Neuronal stem cell (in vitro differentiated cells): Measurements from ENCODE around the gene TRA2A.
A peak's percentile ranks its signal among the peaks of the same experiment; 100 is the strongest.

Source experiments
- DNase-seq: peaks from one replicate; pipeline ENCODE4 v3.0.0-alpha.2; 2013; ENCODE audit warnings: low spot score
- H2AFZ ChIP-seq: one replicate; pipeline ENCODE4 v1.6.1; 2013; ENCODE audit warnings: mild to moderate bottlenecking, low read length, inconsistent platforms
- H2AK5ac ChIP-seq: 2 replicates; pipeline ENCODE4 v1.6.1; 2013; ENCODE audit warnings: low read depth, mild to moderate bottlenecking, inconsistent platforms, low read length, moderate library complexity, mixed read lengths
- H2BK120ac ChIP-seq: 2 replicates; pipeline ENCODE4 v1.6.1; 2013; ENCODE audit warnings: low read depth, mild to moderate bottlenecking, inconsistent platforms, low read length, moderate library complexity, mixed read lengths
- H2BK12ac ChIP-seq: one replicate; pipeline ENCODE4 v1.6.1; 2013; ENCODE audit warnings: low read length, inconsistent platforms
- H2BK15ac ChIP-seq: 2 replicates; pipeline ENCODE4 v1.6.1; 2013; ENCODE audit warnings: mild to moderate bottlenecking, low read length, inconsistent platforms, mixed read lengths
- H2BK5ac ChIP-seq: one replicate; pipeline ENCODE4 v1.6.1; 2013; ENCODE audit warnings: inconsistent platforms, mild to moderate bottlenecking, low read length, moderate library complexity
- H3K14ac ChIP-seq: one replicate; pipeline ENCODE4 v1.6.1; 2013; ENCODE audit warnings: low read length, inconsistent platforms
- H3K18ac ChIP-seq: 2 replicates; pipeline ENCODE4 v1.6.1; 2013; ENCODE audit warnings: low read length, inconsistent platforms
- H3K23ac ChIP-seq: 2 replicates; pipeline ENCODE4 v1.6.1; 2013; ENCODE audit warnings: low read depth, mild to moderate bottlenecking, mixed read lengths, low read length, inconsistent platforms; ENCODE audit not compliant: poor library complexity
- H3K27ac ChIP-seq: replicated peaks from 3 replicates; pipeline ENCODE4 v1.5.1; 2013; ENCODE audit warnings: low read length, inconsistent platforms
- H3K27me3 ChIP-seq, 3 experiments: 2 replicates each; pipeline ENCODE4 v1.6.1; 2013; ENCODE audit warnings: low read length in 3 of 3, mild to moderate bottlenecking in 2 of 3, inconsistent platforms in 1 of 3, low read depth in 1 of 3, mixed read lengths in 1 of 3, moderate library complexity in 1 of 3; ENCODE audit not compliant: control insufficient read depth in 3 of 3, insufficient read depth in 3 of 3
- H3K36me3 ChIP-seq, 2 donors: replicated peaks in 1 of 2; 2 replicates each; pipeline ENCODE4 v1.6.1; 2013; ENCODE audit warnings: low read length in 2 of 2; ENCODE audit not compliant: control insufficient read depth in 2 of 2, insufficient read depth in 2 of 2
- H3K4ac ChIP-seq: 2 replicates; pipeline ENCODE4 v1.6.1; 2013; ENCODE audit warnings: inconsistent platforms, mild to moderate bottlenecking, low read length, moderate library complexity
- H3K4me1 ChIP-seq, 2 donors: 1 replicate in 1 of 2; 2 replicates in 1 of 2; pipeline ENCODE4 v1.6.1; 2013; ENCODE audit warnings: low read length in 2 of 2, low read depth in 1 of 2; ENCODE audit not compliant: control insufficient read depth in 2 of 2, insufficient read depth in 1 of 2
- H3K4me2 ChIP-seq: one replicate; pipeline ENCODE4 v1.6.1; 2013; ENCODE audit warnings: mild to moderate bottlenecking, low read length, inconsistent platforms; ENCODE audit not compliant: insufficient read depth, poor library complexity, severe bottlenecking
- H3K4me3 ChIP-seq, 2 donors: 2 replicates each; pipeline ENCODE4 v1.5.1; 2013; ENCODE audit warnings: low read length in 2 of 2, mild to moderate bottlenecking in 2 of 2, inconsistent platforms in 1 of 2, moderate library complexity in 1 of 2
- H3K79me1 ChIP-seq: one replicate; pipeline ENCODE4 v1.6.1; 2013; ENCODE audit warnings: low read depth, mild to moderate bottlenecking, inconsistent platforms, low read length, moderate library complexity
- H3K9ac ChIP-seq: one replicate; pipeline ENCODE4 v1.6.1; 2013; ENCODE audit warnings: mild to moderate bottlenecking, low read depth, low read length, inconsistent platforms; ENCODE audit not compliant: poor library complexity
- H3K9me3 ChIP-seq, 2 donors: replicated peaks in 1 of 2; 2 replicates each; pipeline versions ENCODE3 to v1.6.1; 2013; ENCODE audit warnings: low read length in 2 of 2, mild to moderate bottlenecking in 2 of 2, inconsistent platforms in 1 of 2, low read depth in 1 of 2, mixed read lengths in 1 of 2, moderate library complexity in 1 of 2; ENCODE audit not compliant: control insufficient read depth in 2 of 2, insufficient read depth in 1 of 2
- H4K8ac ChIP-seq: one replicate; pipeline ENCODE4 v1.6.1; 2013; ENCODE audit warnings: low read depth, mild to moderate bottlenecking, inconsistent platforms, low read length, moderate library complexity
- H4K91ac ChIP-seq: one replicate; pipeline ENCODE4 v1.6.1; 2013; ENCODE audit warnings: low read length, low read depth, mild to moderate bottlenecking, inconsistent platforms; ENCODE audit not compliant: poor library complexity
- WGBS, 2 donors: extraction: QIAGEN DNeasy Blood & Tissue Kit; methylation state at CpG; one replicate each; pipeline ENCODE4 v1.1.7; 2013; ENCODE audit warnings: missing lambda C conversion rate in 2 of 2, mixed read lengths in 1 of 2; ENCODE audit not compliant: insufficient read length in 2 of 2, insufficient replicate concordance in 1 of 2; ENCODE audit errors: extremely low coverage in 2 of 2; 5-methylcytosine and 5-hydroxymethylcytosine counted together

TRA2A gene

DNA sequence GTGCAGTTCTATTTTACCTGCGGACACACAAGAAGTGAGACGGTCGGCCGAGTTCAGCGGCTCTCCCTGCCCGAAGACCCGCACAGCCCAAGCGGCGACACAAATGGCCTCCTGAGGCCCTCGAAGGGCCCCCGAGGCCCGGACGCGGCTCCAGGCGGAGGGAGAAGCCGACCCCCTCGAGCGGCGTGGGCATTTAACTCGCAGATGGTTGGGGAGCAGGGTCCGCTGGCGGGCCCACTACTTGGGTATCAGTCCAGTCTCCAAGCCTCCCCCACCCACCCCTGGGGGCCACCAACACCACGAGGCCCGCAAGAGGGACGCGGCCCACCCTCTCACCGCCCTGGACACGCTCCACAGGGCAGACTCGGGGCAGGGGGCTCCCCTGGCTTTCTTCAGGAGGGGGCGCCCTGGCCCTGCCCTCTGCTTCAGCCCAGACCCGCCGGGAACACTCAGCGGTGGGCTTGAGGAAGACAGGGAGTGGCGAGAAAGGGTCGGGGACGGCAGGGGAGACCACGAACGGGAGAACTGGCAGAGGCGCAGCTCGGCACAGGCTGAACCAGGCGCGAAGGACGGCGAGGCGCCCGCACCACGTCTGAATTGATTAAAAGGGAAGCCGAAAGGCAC is 63.1 kb downstream of the TRA2A start:
- Histone ChIP-seq H3K79me1 (peaks cover 5% of the 10 kb centered on the region), H3K23ac (peak overlapping the region; percentile 86), H2BK12ac (peak overlapping the region; percentile 73), H3K36me3 (peaks cover 1 to 36% of the 10 kb centered on the region in 2 donors), H2BK5ac (peak overlapping the region; percentile 99), H2AK5ac (peak overlapping the region; percentile 81), H3K9ac (peak overlapping the region; percentile 100), H3K27me3 (no peaks in the 10 kb centered on the region), H3K4me1 (peaks cover 12 to 15% of the 10 kb centered on the region in 2 donors), H3K14ac (peak overlapping the region; percentile 89), H3K9me3 (no peaks in the 10 kb centered on the region), H2AFZ (no peak overlapping the region), H4K8ac (no peak overlapping the region), H4K91ac (no peak overlapping the region), H3K18ac (peak overlapping the region; percentile 98), H3K4me3 (peak overlapping the region; percentile 89 to 93), H3K4ac (peak overlapping the region; percentile 84), H2BK120ac (peak overlapping the region; percentile 96), H3K27ac (peak overlapping the region; percentile 97), H3K4me2 (peak overlapping the region; percentile 80), H2BK15ac (peak overlapping the region; percentile 99)
- WGBS, 2 donors: no CpG with 5 or more reads among the region's 48 CpGs
- no peak for DNase-seq

DNA sequence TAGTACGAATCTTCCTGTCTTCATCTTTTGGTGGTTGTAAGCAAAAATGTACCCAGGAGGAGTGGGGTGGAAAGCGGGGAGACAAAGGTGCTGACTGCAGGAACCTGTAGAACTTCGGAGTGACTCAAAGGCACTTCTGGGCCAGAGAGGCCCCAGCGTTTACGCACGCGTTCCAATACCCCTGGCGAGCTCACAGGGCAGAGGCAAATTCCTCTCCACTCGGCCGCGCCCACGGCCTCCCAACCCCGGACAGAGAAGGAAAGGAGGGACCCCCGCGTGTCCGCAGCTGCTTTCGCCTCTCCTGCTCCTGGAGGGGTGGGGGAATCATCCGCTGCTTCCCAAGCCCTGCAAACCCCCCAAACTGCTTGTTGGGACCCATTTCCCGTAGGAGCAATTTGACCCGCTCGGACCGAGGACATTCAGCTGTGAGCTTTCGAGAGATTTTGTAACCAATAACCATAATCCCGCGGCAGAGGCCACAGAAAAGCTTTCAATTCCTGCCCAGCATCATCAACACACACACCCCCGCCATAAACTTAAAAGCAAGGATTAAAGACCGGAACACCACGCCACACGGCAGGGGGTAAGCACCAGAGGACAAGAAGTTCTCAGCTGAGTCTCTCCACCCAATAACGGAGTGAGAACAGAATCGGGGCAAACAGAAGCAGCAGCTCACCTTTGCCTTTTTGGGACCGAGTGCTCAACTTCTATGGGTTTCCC is 63.8 kb downstream of the TRA2A start:
- H2AFZ ChIP-seq: no peak overlapping the region
- H2BK5ac ChIP-seq: peak overlapping the region; percentile 54
- peak overlapping the region; percentile 89 to 93 for H3K4me3 ChIP-seq
- peak overlapping the region; percentile 98 for H3K18ac ChIP-seq
- peaks cover 1 to 43% of the 10 kb centered on the region in 2 donors for H3K36me3 ChIP-seq
- H3K4ac ChIP-seq: no peak overlapping the region
- no peaks in the 10 kb centered on the region for H3K9me3 ChIP-seq
- no peak overlapping the region for H2BK15ac ChIP-seq
- peak overlapping the region; percentile 97 for H3K27ac ChIP-seq
- no peak overlapping the region for H2BK120ac ChIP-seq
- peak; percentile 58 for DNase-seq
- peaks cover 5% of the 10 kb centered on the region for H3K79me1 ChIP-seq
- no peak overlapping the region for H2AK5ac ChIP-seq
- no peak overlapping the region for H4K8ac ChIP-seq
- H3K4me2 ChIP-seq: peak overlapping the region; percentile 80
- H3K4me1 ChIP-seq: peaks cover 11 to 17% of the 10 kb centered on the region in 2 donors
- H3K27me3 ChIP-seq: no peaks in the 10 kb centered on the region
- no peak overlapping the region for H2BK12ac ChIP-seq
- WGBS, 2 donors: no CpG with 5 or more reads among the region's 32 CpGs
- peak overlapping the region; percentile 78 for H3K14ac ChIP-seq
- H3K9ac ChIP-seq: peak overlapping the region; percentile 100
- H4K91ac ChIP-seq: no peak overlapping the region
- no peak overlapping the region for H3K23ac ChIP-seq

GRCh38 chr7:23467291-23467805 is 64.4 kb downstream of the TRA2A start:
- H3K79me1 ChIP-seq: peaks cover 5% of the 10 kb centered on the region
- peaks cover 1 to 48% of the 10 kb centered on the region in 2 donors for H3K36me3 ChIP-seq
- H3K4me1 ChIP-seq: peaks cover 10 to 17% of the 10 kb centered on the region in 2 donors
- H3K18ac ChIP-seq: no peak overlapping the region
- no peak for DNase-seq
- no peak overlapping the region for H2AFZ ChIP-seq
- H3K4me2 ChIP-seq: peak overlapping the region; percentile 80
- no peak overlapping the region for H2BK15ac ChIP-seq
- no peak overlapping the region for H3K4ac ChIP-seq
- H4K8ac ChIP-seq: no peak overlapping the region
- H3K4me3 ChIP-seq: peak overlapping the region; percentile 89 to 93
- H3K9me3 ChIP-seq: no peaks in the 10 kb centered on the region
- H2AK5ac ChIP-seq: no peak overlapping the region
- H3K9ac ChIP-seq: peak overlapping the region; percentile 75
- H3K27me3 ChIP-seq: no peaks in the 10 kb centered on the region
- H2BK12ac ChIP-seq: no peak overlapping the region
- WGBS, 2 donors: no CpG with 5 or more reads among the region's 11 CpGs
- H4K91ac ChIP-seq: no peak overlapping the region
- H3K27ac ChIP-seq: peak overlapping the region; percentile 40
- H2BK5ac ChIP-seq: no peak overlapping the region
- H3K14ac ChIP-seq: no peak overlapping the region
- H3K23ac ChIP-seq: no peak overlapping the region
- no peak overlapping the region for H2BK120ac ChIP-seq

DNA sequence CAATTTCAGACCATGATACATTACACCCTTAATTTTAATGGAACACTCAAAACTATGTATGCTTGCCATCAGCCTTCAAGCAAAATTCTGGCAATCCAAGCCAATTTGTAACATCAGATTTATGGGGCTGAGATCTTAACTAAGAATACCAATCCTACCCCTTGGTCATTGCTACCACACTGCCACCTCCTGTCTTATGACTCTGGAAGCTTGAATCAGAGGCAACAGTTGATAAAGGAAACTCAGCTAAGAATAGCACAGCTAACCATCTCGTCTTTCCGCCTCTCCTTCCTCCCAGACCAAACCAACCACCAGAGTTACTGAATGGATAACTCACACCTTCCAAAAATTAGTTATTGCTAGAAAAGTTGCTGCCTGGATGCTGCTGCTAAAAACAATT is 68.9 kb downstream of the TRA2A start:
- no peak overlapping the region for H3K14ac ChIP-seq
- H3K27ac ChIP-seq: no peak overlapping the region
- no peak overlapping the region for H3K4me3 ChIP-seq
- H2BK12ac ChIP-seq: no peak overlapping the region
- H3K36me3 ChIP-seq: peaks cover 6 to 91% of the 10 kb centered on the region in 2 donors
- no CpG with 5 or more reads among the region's 2 CpGs for WGBS, 2 donors
- no peak overlapping the region for H2BK15ac ChIP-seq
- no peak overlapping the region for H3K9ac ChIP-seq
- H2BK120ac ChIP-seq: no peak overlapping the region
- peaks cover 0 to 10% of the 10 kb centered on the region in 2 donors for H3K9me3 ChIP-seq
- H3K4ac ChIP-seq: no peak overlapping the region
- no peak for DNase-seq
- H4K8ac ChIP-seq: no peak overlapping the region
- no peak overlapping the region for H4K91ac ChIP-seq
- no peaks in the 10 kb centered on the region for H3K79me1 ChIP-seq
- peaks cover 10 to 17% of the 10 kb centered on the region in 2 donors for H3K4me1 ChIP-seq
- no peak overlapping the region for H2AK5ac ChIP-seq
- no peak overlapping the region for H2BK5ac ChIP-seq
- H3K4me2 ChIP-seq: no peak overlapping the region
- H2AFZ ChIP-seq: no peak overlapping the region
- H3K18ac ChIP-seq: no peak overlapping the region
- no peak overlapping the region for H3K23ac ChIP-seq
- H3K27me3 ChIP-seq: no peaks in the 10 kb centered on the region
